Mesenchymal stem cell (in vitro differentiated cells and primary cell): ENCODE data around the gene C19orf73.
A peak's percentile ranks its signal among the peaks of the same experiment; 100 is the strongest.

Experiments used
- DNase-seq: peaks from one replicate; pipeline ENCODE4 v3.0.0-alpha.2; 2013
- H2AFZ ChIP-seq: one replicate; pipeline ENCODE4 v1.6.1; 2013; ENCODE audit warnings: low read depth, mild to moderate bottlenecking, control low read depth, inconsistent platforms, low read length, moderate library complexity
- H2AK5ac ChIP-seq: 2 replicates; pipeline ENCODE4 v1.6.1; 2013; ENCODE audit warnings: low read length, moderate library complexity, mild to moderate bottlenecking, inconsistent platforms; ENCODE audit not compliant: severe bottlenecking
- H2BK120ac ChIP-seq: one replicate; pipeline ENCODE4 v1.6.1; 2013; ENCODE audit warnings: low read depth, mild to moderate bottlenecking, inconsistent platforms, low read length, moderate library complexity
- H2BK12ac ChIP-seq, 2 experiments: one replicate each; pipeline ENCODE4 v1.6.1; 2013; ENCODE audit warnings: inconsistent platforms in 2 of 2, low read length in 2 of 2, mild to moderate bottlenecking in 2 of 2, moderate library complexity in 2 of 2, control low read depth in 1 of 2
- H2BK15ac ChIP-seq: one replicate; pipeline ENCODE4 v1.6.1; 2013; ENCODE audit warnings: mild to moderate bottlenecking, low read depth, inconsistent platforms; ENCODE audit not compliant: poor library complexity, severe bottlenecking
- H2BK5ac ChIP-seq: 2 replicates; pipeline ENCODE4 v1.6.1; 2013; ENCODE audit warnings: low read depth, mild to moderate bottlenecking, low read length, control low read depth, inconsistent platforms; ENCODE audit not compliant: poor library complexity, severe bottlenecking
- H3K14ac ChIP-seq, 2 experiments: one replicate each; pipeline ENCODE4 v1.6.1; 2013; ENCODE audit warnings: inconsistent platforms in 2 of 2, low read length in 2 of 2, control low read depth in 1 of 2, mild to moderate bottlenecking in 1 of 2, moderate library complexity in 1 of 2
- H3K18ac ChIP-seq, 2 experiments: one replicate each; pipeline ENCODE4 v1.6.1; 2013; ENCODE audit warnings: inconsistent platforms in 2 of 2, low read length in 2 of 2, control low read depth in 1 of 2, low read depth in 1 of 2, mild to moderate bottlenecking in 1 of 2
- H3K23ac ChIP-seq, 2 experiments: one replicate each; pipeline ENCODE4 v1.6.1; 2013; ENCODE audit warnings: inconsistent platforms in 2 of 2, low read length in 2 of 2, mild to moderate bottlenecking in 2 of 2, moderate library complexity in 2 of 2, control low read depth in 1 of 2
- H3K27ac ChIP-seq: 2 replicates; pipeline ENCODE4 v1.5.1; 2013; ENCODE audit warnings: mild to moderate bottlenecking, moderate library complexity, low read length, control low read depth, inconsistent platforms; ENCODE audit not compliant: poor library complexity, severe bottlenecking
- H3K27me3 ChIP-seq, 2 experiments: 2 replicates each; pipeline versions ENCODE4 v1.6.1 to v1.7.0; 2013; ENCODE audit warnings: low read length in 2 of 2, mild to moderate bottlenecking in 2 of 2, moderate library complexity in 2 of 2, control low read depth in 1 of 2, inconsistent platforms in 1 of 2; ENCODE audit not compliant: control insufficient read depth in 1 of 2, insufficient read depth in 1 of 2
- H3K36me3 ChIP-seq, 2 experiments: 2 replicates each; pipeline versions ENCODE4 v1.6.1 to v1.7.0; 2013; ENCODE audit warnings: low read length in 2 of 2, control low read depth in 1 of 2, inconsistent platforms in 1 of 2, low read depth in 1 of 2, mild to moderate bottlenecking in 1 of 2; ENCODE audit not compliant: insufficient read depth in 2 of 2, control insufficient read depth in 1 of 2
- H3K4ac ChIP-seq, 2 experiments: one replicate each; pipeline ENCODE4 v1.6.1; 2013; ENCODE audit warnings: inconsistent platforms in 2 of 2, low read length in 2 of 2, mild to moderate bottlenecking in 2 of 2, moderate library complexity in 2 of 2, control low read depth in 1 of 2, low read depth in 1 of 2
- H3K4me1 ChIP-seq: 2 replicates; pipeline ENCODE4 v1.6.1; 2013; ENCODE audit warnings: low read depth, low read length, control low read depth; ENCODE audit not compliant: control insufficient read depth, insufficient read depth
- H3K4me2 ChIP-seq: 2 replicates; pipeline ENCODE4 v1.6.1; 2013; ENCODE audit warnings: low read length, mild to moderate bottlenecking, inconsistent platforms; ENCODE audit not compliant: poor library complexity, severe bottlenecking
- H3K4me3 ChIP-seq, 2 experiments: 2 replicates each; pipeline versions ENCODE4 v1.5.1 to v1.7.0; 2013; ENCODE audit warnings: low read length in 2 of 2, mild to moderate bottlenecking in 2 of 2, control low read depth in 1 of 2, low read depth in 1 of 2; ENCODE audit not compliant: insufficient read depth in 1 of 2
- H3K79me1 ChIP-seq: replicated peaks from 2 replicates; pipeline ENCODE4 v1.6.1; 2013; ENCODE audit warnings: mild to moderate bottlenecking, control low read depth, low read length, inconsistent platforms; ENCODE audit not compliant: poor library complexity, severe bottlenecking
- H3K9ac ChIP-seq: 2 replicates; pipeline ENCODE4 v1.7.0; 2013; ENCODE audit warnings: mild to moderate bottlenecking, low read length, moderate library complexity
- H3K9me3 ChIP-seq: 2 replicates; pipeline ENCODE4 v1.7.0; 2013; ENCODE audit warnings: mild to moderate bottlenecking, low read length; ENCODE audit not compliant: control insufficient read depth
- H4K8ac ChIP-seq: one replicate; pipeline ENCODE4 v1.6.1; 2013; ENCODE audit warnings: inconsistent platforms, mild to moderate bottlenecking, low read length, moderate library complexity
- H4K91ac ChIP-seq: one replicate; pipeline ENCODE4 v1.6.1; 2013; ENCODE audit warnings: mild to moderate bottlenecking, low read length, inconsistent platforms
- WGBS: methylation state at CpG from one replicate; pipeline ENCODE4 v1.1.7; 2013; ENCODE audit warnings: mixed read lengths; 5-methylcytosine and 5-hydroxymethylcytosine counted together

The C19orf73 gene

DNA sequence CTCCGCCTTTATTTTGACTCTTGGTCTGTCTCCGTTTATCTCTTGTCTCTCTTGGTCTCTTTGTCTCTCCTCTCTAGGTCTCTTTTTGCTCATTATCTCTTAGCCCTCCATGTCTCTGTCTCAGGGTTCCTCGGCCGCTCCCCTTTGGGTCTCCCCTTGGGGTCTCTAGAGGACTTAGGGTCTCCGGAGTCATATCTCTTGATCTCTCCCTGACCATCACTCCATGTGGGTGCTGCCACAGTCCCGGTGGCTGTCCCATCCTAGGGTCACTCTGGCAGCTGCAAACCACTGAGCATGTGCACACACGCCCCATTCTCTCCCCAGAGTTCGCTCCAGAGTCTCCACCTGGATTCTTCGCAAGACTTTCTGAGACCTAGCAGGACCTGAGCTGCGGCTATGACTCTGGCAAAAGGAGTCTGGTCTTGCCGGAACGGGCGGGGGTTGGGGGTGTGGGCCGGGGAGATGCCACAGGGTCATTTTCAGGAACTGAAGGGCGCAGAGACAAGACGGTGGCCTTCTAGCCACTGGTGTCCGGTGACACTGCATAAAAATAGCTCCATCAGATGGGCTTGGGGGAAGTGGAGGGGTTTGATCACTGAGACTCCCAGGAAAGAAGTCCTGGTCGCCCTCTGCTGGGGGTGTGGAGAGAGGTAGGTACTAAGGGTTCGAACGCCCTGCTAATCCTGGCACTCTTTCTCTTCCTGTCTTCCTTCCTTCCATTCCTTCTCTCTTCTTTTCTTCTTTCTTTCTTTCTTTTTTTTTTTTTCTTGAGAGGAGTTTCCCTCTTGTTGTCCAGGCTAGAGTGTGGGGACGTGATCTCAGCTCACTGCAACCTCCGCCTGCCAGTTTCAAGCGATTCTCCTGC, 45.2 kb downstream of the C19orf73 start:
- Histone ChIP-seq H2BK15ac (no peak overlapping the region), H2BK120ac (no peak overlapping the region), H3K27ac (no peak overlapping the region), H3K9me3 (peaks cover 5% of the 10 kb centered on the region), H2BK12ac (no peak overlapping the region), H3K4me2 (no peak overlapping the region), H3K14ac (no peak overlapping the region), H3K27me3 (peaks cover 47 to 50% of the 10 kb centered on the region in 2 experiments), H4K8ac (no peak overlapping the region), H3K79me1 (no peaks in the 10 kb centered on the region), H2BK5ac (no peak overlapping the region), H3K9ac (no peak overlapping the region), H3K4ac (no peak overlapping the region), H2AK5ac (no peak overlapping the region), H3K18ac (no peak overlapping the region), H3K23ac (no peak overlapping the region), H2AFZ (no peak overlapping the region), H4K91ac (no peak overlapping the region), H3K36me3 (no peaks in the 10 kb centered on the region), H3K4me1 (peaks cover 9% of the 10 kb centered on the region), H3K4me3 (no peak overlapping the region)
- WGBS: 91% methylated on average over 20 of the region's 23 CpGs
- DNase-seq: no peak

DNA sequence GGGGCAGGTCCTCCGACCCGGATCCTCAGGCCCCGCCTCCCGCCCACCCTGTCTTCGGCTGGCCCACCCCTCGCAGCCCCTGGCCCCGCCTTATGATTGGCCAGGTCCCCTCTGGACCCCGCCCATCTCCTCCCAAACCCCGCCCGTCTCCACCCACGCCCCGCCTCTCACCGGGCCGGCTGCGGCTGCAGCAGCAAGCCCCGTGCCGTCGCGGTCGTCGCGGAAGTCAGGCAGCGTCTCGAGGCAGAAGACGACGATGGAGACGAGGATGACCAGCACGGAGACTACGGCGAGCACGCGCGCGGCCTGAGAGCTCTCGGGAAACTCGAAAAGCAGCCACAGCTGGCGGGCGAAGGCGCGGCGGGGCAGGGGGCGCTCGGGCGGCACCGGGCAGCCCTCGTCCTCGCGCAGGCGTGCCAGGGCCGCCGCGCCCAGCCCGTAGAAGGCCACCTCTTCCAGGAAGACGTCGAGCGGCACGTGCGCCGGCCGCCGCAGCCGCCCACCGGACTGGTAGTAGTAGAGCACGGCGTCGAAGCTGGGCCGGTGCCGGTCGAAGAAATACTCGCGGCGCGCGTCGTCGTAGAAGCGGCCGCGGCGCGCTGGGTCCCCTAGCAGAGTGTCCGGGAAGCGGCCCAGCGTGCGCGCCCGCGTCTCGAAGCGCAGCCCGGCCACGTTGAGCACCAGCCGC, 46.9 kb downstream of the C19orf73 start:
- 44% methylated on average over 82 of the region's 93 CpGs for WGBS
- H2AK5ac ChIP-seq: no peak overlapping the region

DNA sequence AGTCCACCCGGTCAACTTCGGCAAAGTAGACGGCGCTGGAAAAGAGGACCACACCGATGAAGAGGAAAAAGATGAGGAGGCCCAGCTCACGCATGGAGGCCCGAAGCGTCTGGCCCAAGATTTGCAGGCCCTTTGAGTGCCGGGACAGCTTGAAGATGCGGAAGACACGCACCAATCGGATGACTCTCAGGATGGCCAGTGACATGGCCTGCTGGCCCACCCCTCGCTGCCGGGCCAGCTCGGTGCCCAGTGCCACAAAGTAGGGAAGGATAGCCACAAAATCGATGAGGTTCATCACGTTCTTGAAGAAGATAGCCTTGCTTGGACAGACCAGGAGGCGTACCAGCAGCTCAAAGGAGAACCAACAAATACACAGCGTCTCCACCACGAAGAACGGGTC, 48.5 kb downstream of the C19orf73 start:
- Histone ChIP-seq H2BK5ac (no peak overlapping the region), H3K4ac (no peak overlapping the region), H3K23ac (no peak overlapping the region), H3K9me3 (peaks cover 5% of the 10 kb centered on the region), H3K27me3 (peaks cover 77 to 81% of the 10 kb centered on the region in 2 experiments), H3K4me1 (peaks cover 9% of the 10 kb centered on the region), H2BK15ac (no peak overlapping the region), H4K8ac (no peak overlapping the region), H3K79me1 (no peaks in the 10 kb centered on the region), H3K27ac (no peak overlapping the region), H3K36me3 (no peaks in the 10 kb centered on the region), H4K91ac (no peak overlapping the region), H3K18ac (no peak overlapping the region), H2AFZ (no peak overlapping the region), H2BK12ac (no peak overlapping the region), H3K4me3 (no peak overlapping the region), H3K14ac (no peak overlapping the region), H3K9ac (no peak overlapping the region), H3K4me2 (no peak overlapping the region), H2BK120ac (no peak overlapping the region), H2AK5ac (no peak overlapping the region)
- WGBS: 95% methylated on average over 21 of the region's 21 CpGs
- DNase-seq: no peak

More for the DNA sequence above, 46.9 kb downstream of the C19orf73 start:
- Histone ChIP-seq H3K27ac (no peak overlapping the region), H3K4me3 (peak overlapping the region in 1 of 2 experiments; percentile 8), H3K4me1 (peaks cover 9% of the 10 kb centered on the region), H3K27me3 (peaks cover 62 to 65% of the 10 kb centered on the region in 2 experiments), H3K23ac (no peak overlapping the region), H2BK120ac (no peak overlapping the region), H3K4me2 (no peak overlapping the region), H3K4ac (no peak overlapping the region), H2BK15ac (peak overlapping the region; percentile 13), H2BK5ac (no peak overlapping the region), H2BK12ac (no peak overlapping the region), H3K9me3 (peaks cover 5% of the 10 kb centered on the region), H4K8ac (no peak overlapping the region), H3K9ac (no peak overlapping the region), H2AFZ (peak overlapping the region; percentile 64), H3K18ac (no peak overlapping the region), H3K36me3 (no peaks in the 10 kb centered on the region), H4K91ac (no peak overlapping the region), H3K14ac (no peak overlapping the region), H3K79me1 (no peaks in the 10 kb centered on the region)
- DNase-seq: no peak

DNA sequence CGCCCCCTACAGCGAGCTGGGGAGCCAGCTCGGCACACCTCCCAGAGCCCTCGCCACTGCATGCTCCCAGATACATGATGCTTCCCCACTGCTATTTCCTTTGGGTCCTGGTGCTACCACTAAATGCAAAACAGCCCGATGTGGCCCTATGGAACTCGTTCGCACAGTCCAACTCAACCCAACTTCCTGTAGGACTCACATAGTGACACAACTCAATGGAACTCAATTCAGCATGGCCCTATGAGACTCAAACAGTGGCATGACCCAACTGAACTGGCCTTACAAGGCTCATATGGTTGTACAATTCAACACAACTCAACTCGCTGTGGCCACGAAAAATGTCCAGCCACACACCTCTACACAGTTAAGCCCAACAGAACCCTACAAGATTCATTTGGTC, 49.9 kb downstream of the C19orf73 start:
- 92% methylated on average over 9 of the region's 9 CpGs for WGBS

More for the DNA sequence above, 49.9 kb downstream of the C19orf73 start:
- Histone ChIP-seq H2BK15ac (no peak overlapping the region), H3K18ac (no peak overlapping the region), H4K8ac (no peak overlapping the region), H3K4me1 (peaks cover 23% of the 10 kb centered on the region), H3K79me1 (no peaks in the 10 kb centered on the region), H3K4me3 (no peak overlapping the region), H2BK5ac (no peak overlapping the region), H3K27me3 (peaks cover 86% of the 10 kb centered on the region in 2 experiments), H2BK120ac (no peak overlapping the region), H3K27ac (no peak overlapping the region), H4K91ac (no peak overlapping the region), H3K23ac (no peak overlapping the region), H3K36me3 (no peaks in the 10 kb centered on the region), H2BK12ac (no peak overlapping the region), H3K9ac (no peak overlapping the region), H3K14ac (no peak overlapping the region), H2AFZ (no peak overlapping the region), H3K4me2 (no peak overlapping the region), H2AK5ac (no peak overlapping the region), H3K4ac (no peak overlapping the region), H3K9me3 (peaks cover 5% of the 10 kb centered on the region)
- no peak for DNase-seq
